DMS 273 (cell line): ENCODE results near the gene PACS2.
"Not testable (repeated sequence)": the region's sequence is repeated elsewhere in the genome, so short reads cannot be mapped to it uniquely, and the experiment has no call there.

ENCODE experiments used
- DNase-seq: peaks from one replicate; lab custom pipeline; 2025; ENCODE audit not compliant: unreplicated experiment; lab: John Stamatoyannopoulos, UW

PACS2 gene

GRCh38 chr14:105330491-105330895 is 15.9 kb downstream of the PACS2 start:
- no peak for DNase-seq

- DNase-seq: no peak
Observed at GRCh38 chr14:105331575-105332349, 17.2 kb downstream of the PACS2 start.

GRCh38 chr14:105332350-105332874 is 17.9 kb downstream of the PACS2 start:
- DNase-seq: no peak

DNA sequence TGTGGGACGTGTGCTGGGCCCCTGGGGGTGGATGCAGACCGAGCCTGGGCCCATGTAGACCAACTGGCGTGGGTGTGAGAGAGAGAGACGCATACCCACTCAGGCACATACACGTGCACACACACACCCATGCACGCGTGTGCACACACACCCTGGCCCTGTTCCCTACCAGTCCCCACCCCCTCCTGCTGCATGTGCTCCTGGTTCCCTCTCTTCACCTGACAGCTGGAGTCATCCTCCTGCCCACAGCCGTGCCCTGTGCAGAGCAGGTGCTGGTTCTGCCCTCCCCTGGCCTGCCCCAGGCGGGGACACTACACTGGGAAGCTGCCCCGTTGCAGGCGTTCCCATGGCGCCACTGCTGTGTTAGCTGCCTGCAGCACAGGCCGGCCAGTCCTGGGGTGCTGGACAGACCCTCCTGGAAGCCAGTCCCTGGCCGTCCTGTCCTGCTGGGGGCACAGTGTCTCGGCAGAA is 18.5 kb downstream of the PACS2 start:
- no peak for DNase-seq

GRCh38 chr14:105333613-105334364 is 19.2 kb downstream of the PACS2 start:
- DNase-seq: no peak

DNA sequence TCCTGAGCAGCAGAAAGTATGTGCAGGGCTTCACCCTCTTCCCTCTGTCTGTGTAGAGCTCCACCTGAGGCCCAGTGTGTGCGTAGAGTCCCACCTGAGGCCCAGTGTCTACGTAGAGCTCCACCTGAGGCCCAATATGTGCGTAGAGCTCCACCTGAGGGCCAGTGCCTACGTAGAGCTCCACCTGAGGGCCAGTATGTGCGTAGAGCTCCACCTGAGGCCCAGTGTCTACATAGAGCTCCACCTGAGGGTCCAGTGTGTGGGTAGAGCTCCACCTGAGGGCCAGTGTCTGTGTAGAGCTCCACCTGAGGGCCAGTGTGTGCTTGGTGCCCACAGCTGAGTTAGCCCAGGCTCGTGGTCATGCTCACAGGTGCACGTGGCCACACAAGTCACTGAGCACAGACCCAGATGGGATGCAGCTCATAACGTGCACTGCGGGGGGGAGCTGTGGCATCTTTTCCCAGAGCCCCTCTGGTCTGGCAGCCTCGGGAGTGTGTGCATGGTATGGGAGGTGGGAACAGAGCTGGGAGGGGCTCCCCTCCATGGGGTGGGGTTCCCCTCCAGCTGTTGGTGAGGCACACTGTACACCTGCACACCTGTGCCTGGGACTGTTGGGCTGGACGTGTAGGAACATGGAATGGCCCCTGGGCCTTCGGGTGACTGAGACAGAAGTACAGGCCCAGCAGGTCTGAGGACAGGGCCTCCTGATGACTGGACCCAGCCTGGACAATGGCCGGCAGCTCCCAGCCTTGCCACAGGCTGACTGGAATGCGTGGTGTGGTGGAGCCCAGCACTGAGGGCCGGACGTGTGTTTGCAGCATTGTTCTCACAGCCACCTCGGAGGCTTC is 20.1 kb downstream of the PACS2 start:
- DNase-seq: no peak

- not testable (repeated sequence) for DNase-seq
Observed at GRCh38 chr14:105335231-105335542, 20.6 kb downstream of the PACS2 start.

GRCh38 chr14:105335735-105336476 is 21.4 kb downstream of the PACS2 start:
- no peak for DNase-seq

DNA sequence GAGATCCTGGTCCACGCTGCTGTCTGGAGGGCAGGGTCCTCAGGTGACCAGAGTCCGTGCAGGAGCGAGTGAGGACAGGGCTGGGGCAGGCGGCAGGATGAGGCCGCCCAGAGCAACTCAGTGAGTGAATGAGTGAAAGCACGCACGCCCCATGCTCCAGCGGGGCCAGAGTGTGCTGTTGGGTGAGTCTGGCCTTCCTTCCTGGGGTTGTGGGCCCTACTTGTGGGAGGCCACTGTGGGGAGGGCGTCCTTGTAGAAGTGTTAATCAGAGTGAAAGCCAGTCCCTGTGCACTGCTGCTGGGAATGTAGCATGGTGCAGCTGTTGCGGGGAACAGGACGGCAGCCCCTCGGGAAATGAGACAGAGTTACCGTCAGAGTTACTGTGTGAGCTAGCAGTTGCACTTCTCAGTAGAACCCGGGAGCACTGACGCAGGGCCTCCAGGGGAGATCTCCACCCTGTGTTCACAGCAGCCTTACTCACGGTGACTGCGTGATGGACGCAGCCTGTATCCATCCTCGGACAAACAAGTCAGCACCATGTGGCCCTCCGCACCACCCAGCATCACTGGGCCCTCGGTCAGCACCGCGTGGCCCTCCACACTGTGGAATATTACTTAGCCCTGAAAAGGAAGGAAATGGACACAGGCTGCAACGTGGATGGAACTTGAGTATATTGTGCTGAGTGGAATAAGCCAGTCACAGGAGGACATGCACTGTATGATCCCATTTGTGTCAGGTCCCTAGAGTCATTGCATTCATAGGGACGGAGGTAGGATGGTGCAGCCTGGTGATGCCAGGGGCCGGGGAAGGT is 22.1 kb downstream of the PACS2 start:
- DNase-seq: no peak

DNA sequence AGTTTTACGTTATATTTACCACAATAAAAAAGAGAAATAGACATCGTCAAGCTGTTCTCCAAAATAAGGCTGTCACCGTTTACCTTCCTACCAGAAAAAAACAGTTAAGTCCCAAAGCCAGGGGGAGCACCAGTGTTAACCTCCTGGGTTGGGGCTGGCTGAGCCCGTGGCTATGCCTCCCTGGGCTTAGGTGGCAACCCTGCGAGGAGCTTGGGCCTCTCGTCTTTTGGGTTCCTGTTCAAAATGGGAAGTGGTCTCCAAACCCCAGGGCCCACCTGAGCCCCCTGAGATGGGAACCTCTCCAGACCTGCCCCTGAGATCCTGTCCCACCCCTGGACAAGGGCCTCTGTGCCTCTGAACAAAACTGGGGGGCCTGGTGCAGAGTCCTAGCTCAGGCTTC is 22.9 kb downstream of the PACS2 start:
- no peak for DNase-seq

DNA sequence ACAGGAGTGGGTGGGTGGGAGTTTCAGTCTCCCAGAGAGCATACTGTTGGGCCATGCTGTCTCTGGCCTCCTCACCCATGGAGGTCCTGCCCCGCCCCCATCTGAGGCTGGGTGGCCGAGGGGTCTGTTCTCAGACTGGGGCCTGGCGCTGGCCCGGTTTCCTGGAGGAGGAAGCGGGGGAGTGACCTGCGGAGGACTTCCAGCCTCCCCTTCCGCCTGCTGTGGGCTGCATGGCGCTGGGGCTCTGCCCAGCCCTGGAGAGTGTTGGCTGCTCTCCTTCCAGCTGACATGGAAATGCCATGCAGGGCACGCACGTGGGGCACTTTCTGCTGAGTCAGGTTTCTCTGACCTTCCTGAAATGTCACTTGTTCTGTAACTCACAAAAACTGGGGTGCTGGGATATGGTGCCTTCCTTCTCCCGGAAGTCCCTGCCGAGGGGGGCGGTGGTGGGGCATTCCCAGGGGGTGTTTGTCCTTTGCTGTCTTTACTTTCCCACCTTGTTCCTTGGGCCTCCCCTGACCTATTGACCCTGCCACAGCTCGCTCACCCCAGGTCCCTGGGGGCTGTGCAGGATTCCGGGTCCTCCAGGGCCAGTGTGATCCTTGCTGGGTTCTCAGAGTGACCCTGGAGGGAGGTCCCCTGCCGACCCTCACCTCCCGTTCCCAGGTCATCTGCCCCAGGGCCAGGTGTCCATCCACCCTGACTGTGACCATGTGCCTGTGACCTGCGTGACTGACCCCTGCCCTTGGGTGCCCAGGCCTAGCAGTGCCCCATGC is 23.6 kb downstream of the PACS2 start:
- DNase-seq: peak; percentile 30

- DNase-seq: peak; percentile 28
Observed at GRCh38 chr14:105340821-105341733, 26.5 kb downstream of the PACS2 start.

DNA sequence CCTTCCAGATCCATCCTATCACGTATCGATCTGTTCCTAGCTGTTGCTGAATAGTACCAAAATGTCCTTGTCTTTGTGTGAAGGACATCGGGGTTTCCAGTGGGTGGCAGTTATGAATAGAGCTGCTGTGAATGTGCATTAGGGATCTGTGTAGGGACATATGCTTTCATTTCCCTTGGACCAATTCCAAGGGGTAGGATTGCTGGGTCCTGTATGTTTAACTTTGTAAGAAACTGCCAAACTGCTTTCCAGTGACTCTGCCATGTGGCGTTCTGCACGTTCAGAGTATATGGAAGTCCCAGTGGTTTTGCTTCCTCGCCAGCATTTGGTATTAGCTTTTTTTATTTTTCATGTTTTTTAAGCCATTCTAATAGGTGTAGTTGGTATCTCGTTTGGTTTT is 28.6 kb downstream of the PACS2 start:
- peak; percentile 96 for DNase-seq

DNA sequence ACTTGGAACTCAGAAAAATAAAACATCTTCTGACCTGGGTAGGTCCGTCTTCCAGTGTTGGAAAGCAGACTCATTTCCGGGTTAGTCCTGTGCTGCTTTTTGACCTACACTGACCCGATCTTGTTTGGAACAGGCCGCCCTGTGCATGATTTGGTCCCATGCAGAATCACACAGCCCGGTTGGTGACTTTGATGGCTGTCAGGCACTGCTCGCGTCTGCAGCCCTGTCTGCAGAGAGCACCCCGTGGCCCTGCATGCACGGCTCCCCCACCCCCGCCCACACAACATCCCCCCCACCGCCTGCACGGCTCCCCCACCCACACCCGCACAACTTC is 31.6 kb downstream of the PACS2 start:
- DNase-seq: no peak

DNA sequence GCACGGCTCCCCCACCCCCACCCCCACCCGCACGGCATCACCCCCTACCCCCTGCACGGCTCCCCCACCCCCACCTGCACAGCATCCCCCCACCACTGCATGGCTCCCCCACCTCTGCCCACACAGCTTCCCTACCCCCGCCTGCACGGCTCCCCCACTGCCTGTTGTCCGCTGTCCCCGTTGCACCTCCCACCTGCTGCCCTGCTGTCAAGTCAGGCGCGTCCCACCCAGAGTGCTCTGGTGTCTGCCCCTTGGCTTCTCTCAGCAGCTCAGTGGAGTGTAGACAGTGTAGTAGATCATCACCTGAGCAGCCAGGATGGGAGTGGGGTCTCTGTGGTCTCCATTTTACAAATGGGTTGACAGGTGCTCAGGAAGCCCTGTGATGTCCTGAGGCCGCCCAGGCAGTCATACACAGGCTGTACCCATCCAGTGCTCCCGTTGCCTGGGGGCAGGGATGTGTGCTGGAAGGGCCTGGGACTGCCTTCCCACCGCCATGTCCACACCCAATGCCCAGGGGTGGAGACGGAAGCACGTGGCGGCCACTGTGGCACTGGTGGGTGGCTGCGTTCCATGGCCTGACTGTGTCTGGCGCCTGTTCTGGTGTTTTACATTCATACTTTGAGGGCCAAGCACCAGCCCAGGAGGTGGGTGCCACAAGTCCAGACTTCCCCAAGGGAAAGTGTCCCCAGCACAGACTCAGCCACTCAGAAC is 32.5 kb downstream of the PACS2 start:
- DNase-seq: no peak

DNA sequence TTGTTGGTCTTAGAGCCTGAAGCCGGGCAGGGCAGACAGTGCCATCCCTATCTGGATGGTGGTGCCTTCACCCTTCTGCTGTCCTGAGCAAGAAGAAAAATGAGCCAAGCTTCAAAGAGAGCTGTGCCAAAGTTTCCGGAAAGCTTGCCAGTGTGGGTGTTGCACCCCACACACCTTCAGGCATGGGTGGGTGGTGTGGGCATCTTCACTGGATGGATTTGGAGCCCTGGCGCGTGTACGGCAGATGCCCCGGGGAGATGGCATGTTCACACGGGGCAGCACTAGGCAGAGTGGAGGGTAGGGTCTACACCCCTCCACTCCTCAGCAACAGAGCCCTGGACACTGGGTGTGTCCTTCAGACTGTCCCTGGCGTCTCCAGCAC is 33.0 kb downstream of the PACS2 start:
- DNase-seq: no peak

- DNase-seq: no peak
Observed at GRCh38 chr14:105348169-105348944, 33.8 kb downstream of the PACS2 start.
